DOHH2 (cell line): ENCODE results near the gene FPR3.

Source experiments
- H3F3A ChIP-seq: fragments of 200-600 bp; sonication (generic), shearing (Covaris generic); 2 replicates; pipeline ENCODE4 v1.6.0; 2016; ENCODE audit warnings: antibody characterized with exemption, mild to moderate bottlenecking; ENCODE audit not compliant: control insufficient read depth, insufficient read depth
- H3K27ac ChIP-seq: fragments of 200-600 bp; sonication (generic); 2 replicates; pipeline ENCODE4 v1.5.1; 2014; ENCODE audit warnings: low read depth, mild to moderate bottlenecking, low read length, moderate library complexity
- H3K27me3 ChIP-seq: fragments of 200-600 bp; sonication (generic); 2 replicates; pipeline ENCODE4 v1.6.1; 2014; ENCODE audit warnings: mild to moderate bottlenecking, low read length, mixed read lengths; ENCODE audit not compliant: control insufficient read depth
- H3K36me3 ChIP-seq: fragments of 200-600 bp; sonication (generic); 2 replicates; pipeline ENCODE4 v1.6.1; 2014; ENCODE audit warnings: mild to moderate bottlenecking, low read length, moderate library complexity, mixed read lengths; ENCODE audit not compliant: control insufficient read depth
- H3K4me1 ChIP-seq: fragments of 200-600 bp; sonication (generic); 2 replicates; pipeline ENCODE4 v1.6.1; 2014; ENCODE audit warnings: mild to moderate bottlenecking, low read length, mixed read lengths; ENCODE audit not compliant: control insufficient read depth
- H3K4me2 ChIP-seq: fragments of 200-600 bp; sonication (generic); 2 replicates; pipeline ENCODE4 v1.6.0; 2014; ENCODE audit warnings: mild to moderate bottlenecking, low read length, moderate library complexity
- H3K4me3 ChIP-seq: fragments of 200-600 bp; sonication (generic); 2 replicates; pipeline ENCODE4 v1.5.1; 2014; ENCODE audit warnings: mild to moderate bottlenecking, low read length, mixed read lengths
- H3K79me2 ChIP-seq: fragments of 200-600 bp; sonication (generic); 2 replicates; pipeline ENCODE4 v1.6.1; 2014; ENCODE audit warnings: mild to moderate bottlenecking, low read length, mixed read lengths; ENCODE audit not compliant: control insufficient read depth
- H3K9me2 ChIP-seq: fragments of 200-600 bp; sonication (generic); replicated peaks from 2 replicates; pipeline ENCODE4 v1.6.1; 2014; ENCODE audit warnings: mild to moderate bottlenecking, low read length, mixed read lengths; ENCODE audit not compliant: control insufficient read depth
- H3K9me3 ChIP-seq: fragments of 200-600 bp; sonication (generic); 2 replicates; pipeline ENCODE4 v1.6.1; 2014; ENCODE audit warnings: antibody characterized with exemption, low read length, mixed read lengths; ENCODE audit not compliant: control insufficient read depth, insufficient read depth
- H4K20me1 ChIP-seq: fragments of 200-600 bp; sonication (generic); 2 replicates; pipeline ENCODE4 v1.6.0; 2014; ENCODE audit warnings: low read depth, mild to moderate bottlenecking, antibody characterized with exemption, low read length, moderate library complexity; ENCODE audit not compliant: control insufficient read depth, insufficient read depth
- EZH2phosphoT487 ChIP-seq: fragments of 200-600 bp; sonication (generic); IDR thresholded peaks from 2 replicates; pipeline ENCODE4 v1.6.1; 2017; ENCODE audit warnings: borderline replicate concordance, mild to moderate bottlenecking, antibody characterized with exemption, low read length, moderate library complexity, mixed read lengths
- TF ChIP-seq, protein P1 (sequence below): fragments of 200-600 bp; sonication (generic); IDR thresholded peaks from one replicate; pipeline ENCODE4 v1.5.1; 2014; ENCODE audit warnings: antibody characterized with exemption, mild to moderate bottlenecking, low read depth, low read length; ENCODE audit not compliant: poor library complexity, severe bottlenecking

The FPR3 gene

DNA sequence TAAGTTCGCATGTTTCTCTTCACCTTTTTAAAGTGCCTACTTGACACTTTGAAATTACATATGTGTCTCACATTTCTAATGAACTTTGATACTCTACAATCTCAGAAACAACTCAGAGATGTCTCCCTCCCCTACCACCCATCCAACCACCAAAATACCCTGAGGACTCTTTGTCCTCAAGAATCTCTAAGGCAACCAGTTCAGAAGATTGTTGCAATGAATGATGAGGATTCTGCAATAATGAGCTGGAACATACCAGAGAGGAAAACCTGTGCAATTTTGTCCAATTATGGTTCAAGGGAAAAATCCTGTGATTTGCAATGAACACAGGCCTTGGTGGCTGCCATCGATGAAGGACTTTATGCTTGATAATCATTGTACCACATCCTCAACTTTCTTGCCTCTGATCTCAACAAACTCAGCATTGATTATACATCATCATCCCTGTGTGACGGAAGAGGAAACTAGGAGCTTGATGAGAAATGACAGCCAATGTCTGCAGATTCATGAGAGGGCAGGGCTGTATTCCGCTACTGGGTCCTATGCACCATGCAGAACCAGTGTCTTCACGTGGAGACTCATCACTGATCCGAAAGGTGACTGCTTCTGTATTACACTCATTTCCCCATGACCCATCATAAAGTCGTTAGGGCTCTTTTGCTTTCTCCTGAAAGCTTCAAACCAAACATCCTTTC, 44.4 kb upstream of the FPR3 start:
- Histone ChIP-seq H4K20me1 (no peaks in the 10 kb centered on the region), H3K4me3 (no peak overlapping the region), H3K4me2 (no peak overlapping the region), H3K9me2 (no peaks in the 10 kb centered on the region), H3K4me1 (peaks cover 7% of the 10 kb centered on the region), H3K79me2 (no peaks in the 10 kb centered on the region), H3K36me3 (no peaks in the 10 kb centered on the region), H3K9me3 (no peaks in the 10 kb centered on the region), H3F3A (no peaks in the 10 kb centered on the region), H3K27ac (no peak overlapping the region), H3K27me3 (no peaks in the 10 kb centered on the region)
- TF ChIP-seq, protein P1, sequence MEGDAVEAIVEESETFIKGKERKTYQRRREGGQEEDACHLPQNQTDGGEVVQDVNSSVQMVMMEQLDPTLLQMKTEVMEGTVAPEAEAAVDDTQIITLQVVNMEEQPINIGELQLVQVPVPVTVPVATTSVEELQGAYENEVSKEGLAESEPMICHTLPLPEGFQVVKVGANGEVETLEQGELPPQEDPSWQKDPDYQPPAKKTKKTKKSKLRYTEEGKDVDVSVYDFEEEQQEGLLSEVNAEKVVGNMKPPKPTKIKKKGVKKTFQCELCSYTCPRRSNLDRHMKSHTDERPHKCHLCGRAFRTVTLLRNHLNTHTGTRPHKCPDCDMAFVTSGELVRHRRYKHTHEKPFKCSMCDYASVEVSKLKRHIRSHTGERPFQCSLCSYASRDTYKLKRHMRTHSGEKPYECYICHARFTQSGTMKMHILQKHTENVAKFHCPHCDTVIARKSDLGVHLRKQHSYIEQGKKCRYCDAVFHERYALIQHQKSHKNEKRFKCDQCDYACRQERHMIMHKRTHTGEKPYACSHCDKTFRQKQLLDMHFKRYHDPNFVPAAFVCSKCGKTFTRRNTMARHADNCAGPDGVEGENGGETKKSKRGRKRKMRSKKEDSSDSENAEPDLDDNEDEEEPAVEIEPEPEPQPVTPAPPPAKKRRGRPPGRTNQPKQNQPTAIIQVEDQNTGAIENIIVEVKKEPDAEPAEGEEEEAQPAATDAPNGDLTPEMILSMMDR: no peak
- TF ChIP-seq EZH2phosphoT487: no peak

DNA sequence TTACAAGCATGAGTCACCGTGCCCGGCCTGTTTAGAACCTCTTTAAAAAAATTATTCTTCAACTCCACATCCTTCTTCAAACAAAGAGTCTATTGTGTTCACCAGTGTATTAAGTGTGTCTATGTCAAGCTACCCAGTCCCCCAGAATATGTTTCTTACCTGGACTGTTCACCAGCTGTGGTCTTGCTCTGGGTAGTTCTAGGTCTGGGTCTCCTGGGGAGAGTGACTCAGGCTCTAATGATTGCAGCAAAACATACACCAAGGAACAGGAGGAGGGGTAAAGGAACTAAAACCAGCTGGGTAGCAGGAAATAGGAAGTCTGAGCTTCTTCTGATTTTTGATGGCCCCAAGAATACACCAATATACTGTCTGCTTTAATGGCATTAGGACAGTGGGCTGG, 43.3 kb upstream of the FPR3 start, which contains the start of gene FPR1:
Gene FPR1 (minus strand): TSS at position 224 of the 400 bp plus-strand sequence. CDS start 4,884 bp downstream, outside the sequence.
- no peak within 1 kb of the TSS; the same call in 1 of the 2 replicates for H3K4me2 ChIP-seq

GRCh38 chr19:51754109-51754508, 40.8 kb upstream of the FPR3 start:
- H4K20me1 ChIP-seq: no peaks in the 10 kb centered on the region
- no peaks in the 10 kb centered on the region for H3K9me2 ChIP-seq
- peaks cover 3% of the 10 kb centered on the region; the same call in 1 of the 2 replicates for H3K9me3 ChIP-seq
- H3K36me3 ChIP-seq: no peaks in the 10 kb centered on the region
- no peaks in the 10 kb centered on the region for H3F3A ChIP-seq
- peaks cover 7% of the 10 kb centered on the region for H3K4me1 ChIP-seq
- no peak overlapping the region for H3K4me2 ChIP-seq
- H3K27me3 ChIP-seq: no peaks in the 10 kb centered on the region
- H3K27ac ChIP-seq: no peak overlapping the region
- H3K79me2 ChIP-seq: no peaks in the 10 kb centered on the region
- no peak overlapping the region for H3K4me3 ChIP-seq
- no peak for TF ChIP-seq EZH2phosphoT487
- TF ChIP-seq, protein P1: no peak

More for the DNA sequence above, 43.3 kb upstream of the FPR3 start, which contains the start of gene FPR1:
- TF ChIP-seq, protein P1: no peak
- TF ChIP-seq EZH2phosphoT487: no peak
- no peaks in the 10 kb centered on the region for H3F3A ChIP-seq
- H3K36me3 ChIP-seq: no peaks in the 10 kb centered on the region
- no peaks in the 10 kb centered on the region for H3K9me2 ChIP-seq
- peaks cover under 1% of the 10 kb centered on the region; the same call in 1 of the 2 replicates for H3K9me3 ChIP-seq
- H3K79me2 ChIP-seq: no peaks in the 10 kb centered on the region
- no peak within 1 kb of the TSS for H3K27ac ChIP-seq
- H3K4me1 ChIP-seq: peaks cover 7% of the 10 kb centered on the region
- H4K20me1 ChIP-seq: no peaks in the 10 kb centered on the region
- H3K27me3 ChIP-seq: no peaks in the 10 kb centered on the region
- no peak within 1 kb of the TSS for H3K4me3 ChIP-seq
